Upper lobe of left lung (tissue), 6 donors: Measurements from ENCODE around the gene CHCHD3. TPM values are rescaled to one million over a fixed set of nuclear protein-coding genes. Genes with fewer than 3 reads are reported as not detected.

ENCODE experiments used
- ATAC-seq, 2 donors: fragments of 200-7000 bp; cut with Tn5 transposase; one replicate each; pipeline ENCODE4 v1.9.1; 2022; ENCODE audit warnings: mild to moderate bottlenecking in 2 of 2, moderate library complexity in 2 of 2; ENCODE audit not compliant: low FRiP score in 2 of 2
- DNase-seq, 2 donors: peaks; one replicate each; pipeline ENCODE4 v3.0.0-alpha.2; 2019 to 2020
- H3K27ac ChIP-seq, 4 donors: fragments of 200-600 bp; sonication (generic); one replicate each; pipeline ENCODE4 v1.5.1; 2016 to 2019
- H3K27me3 ChIP-seq, 4 donors: fragments of 200-600 bp; sonication (generic); one replicate each; pipeline ENCODE4 v1.5.1; 2017 to 2019
- H3K36me3 ChIP-seq, 4 donors: fragments of 200-600 bp; sonication (generic); one replicate each; pipeline ENCODE4 v1.5.1; 2016 to 2019
- H3K4me1 ChIP-seq, 4 donors: fragments of 200-600 bp; sonication (generic); one replicate each; pipeline ENCODE4 v1.5.1; 2018 to 2019
- H3K4me3 ChIP-seq, 4 donors: fragments of 200-600 bp; sonication (generic); one replicate each; pipeline ENCODE4 v1.5.1; 2017 to 2019; ENCODE audit warnings: mild to moderate bottlenecking in 2 of 4, moderate library complexity in 1 of 4
- H3K9me3 ChIP-seq, 4 donors: fragments of 200-600 bp; sonication (generic); one replicate each; pipeline ENCODE4 v1.5.1; 2018 to 2019
- CTCF ChIP-seq, 6 experiments: fragments of 450-650 bp in 4 of 6; fragments of 200-600 bp in 2 of 6; sonication (generic) in 2 of 6; IDR thresholded peaks; one replicate each; pipeline ENCODE4 v1.5.1; 2016 to 2019; ENCODE audit warnings: antibody characterized with exemption in 6 of 6
- EP300 ChIP-seq, 4 donors: sonication (generic); formaldehyde crosslinking; IDR thresholded peaks; one replicate each; pipeline ENCODE4 v1.5.1; 2017; ENCODE audit warnings: antibody characterized with exemption in 4 of 4, control low read depth in 2 of 4
- POLR2A ChIP-seq, 4 donors: fragments of 450-650 bp; IDR thresholded peaks; one replicate each; pipeline ENCODE4 v1.5.1; 2016 to 2017; ENCODE audit warnings: antibody characterized with exemption in 4 of 4, mild to moderate bottlenecking in 2 of 4
- POLR2AphosphoS5 ChIP-seq, 2 donors: sonication (generic); formaldehyde crosslinking; IDR thresholded peaks; one replicate each; pipeline ENCODE4 v1.5.1; 2017; ENCODE audit warnings: antibody characterized with exemption in 2 of 2
- WGBS, 2 donors: methylation state at CpG; one replicate each; pipeline ENCODE4 v1.1.5; 2017 to 2018; 5-methylcytosine and 5-hydroxymethylcytosine counted together
- total RNA-seq, 6 donors: library from RNA; depleted of rRNA in 4 of 6; stranded (reverse); fragments of >200 nt in 4 of 6; gene quantifications; one replicate each; pipeline versions ENCODE4 v1.1.0 to v1.2.1, GENCODE V29; 2016 to 2021
- donor health status: DM: no; HTN: no; CAD: no; lungs with moderate emphysema.
- donor health status: DM: no; HTN: yes; CAD: no; lungs with severe emphysema.

The CHCHD3 gene
- total RNA-seq, 6 donors from 2014 or later, result 42.6 to 54.5 (median 48.6) TPM

- Histone ChIP-seq H3K4me3 (peak overlapping the region in 3 of 4 donors; percentile 76 to 98 (median 87)), H3K27me3 (no peaks in the 10 kb centered on the region), H3K4me1 (peaks cover 6 to 20% (median 11%) of the 10 kb centered on the region in 4 donors), H3K9me3 (no peaks in the 10 kb centered on the region), H3K36me3 (no peaks in the 10 kb centered on the region), H3K27ac (peak overlapping the region in 1 of 4 donors; percentile 89)
- ATAC-seq (no peak), DNase-seq (no peak)
- 82 to 83% methylated on average over 3 of the region's 3 CpGs for WGBS, 2 donors
- TF ChIP-seq POLR2A (IDR thresholded peaks at IDR 0.05), result no peak
- TF ChIP-seq CTCF (IDR thresholded peaks at IDR 0.05), result no peak
Measured at GRCh38 chr7:133082390-133082766, 488 bp upstream of the CHCHD3 start.

GRCh38 chr7:133081119-133081598 lies 731 bp downstream of the CHCHD3 start:
- H3K4me1 ChIP-seq, result peaks cover 6 to 28% (median 11%) of the 10 kb centered on the region in 4 donors
- H3K9me3 ChIP-seq, result no peaks in the 10 kb centered on the region
- DNase-seq (no peak), ATAC-seq (peak in 1 of 2 donors; percentile 1)
- 6 to 11% methylated on average over 8 of the region's 8 CpGs for WGBS, 2 donors
- no peaks in the 10 kb centered on the region for H3K27me3 ChIP-seq
- no peaks in the 10 kb centered on the region for H3K36me3 ChIP-seq
- H3K27ac ChIP-seq, result peak overlapping the region; percentile 77 to 89 (median 82)
- no peak for TF ChIP-seq EP300 (IDR thresholded peaks at IDR 0.05)
- TF ChIP-seq CTCF (IDR thresholded peaks at IDR 0.05), result no peak
- no peak for TF ChIP-seq POLR2AphosphoS5 (IDR thresholded peaks at IDR 0.05)
- TF ChIP-seq POLR2A (IDR thresholded peaks at IDR 0.05), result no peak
- peak overlapping the region; percentile 65 to 98 (median 82) for H3K4me3 ChIP-seq

GRCh38 chr7:133079296-133079695 lies 2.6 kb downstream of the CHCHD3 start:
- ATAC-seq, result no peak
- no peaks in the 10 kb centered on the region for H3K36me3 ChIP-seq
- no peaks in the 10 kb centered on the region for H3K27me3 ChIP-seq
- no peaks in the 10 kb centered on the region for H3K9me3 ChIP-seq
- peaks cover 6 to 30% (median 11%) of the 10 kb centered on the region in 4 donors for H3K4me1 ChIP-seq
- no peak overlapping the region for H3K27ac ChIP-seq
- H3K4me3 ChIP-seq, result no peak overlapping the region
- no peak for DNase-seq
- 77 to 87% methylated on average over 5 of the region's 5 CpGs for WGBS, 2 donors
- TF ChIP-seq POLR2A (IDR thresholded peaks at IDR 0.05), result no peak
- TF ChIP-seq CTCF (IDR thresholded peaks at IDR 0.05), result no peak
- no peak for TF ChIP-seq EP300 (IDR thresholded peaks at IDR 0.05)
- no peak for TF ChIP-seq POLR2AphosphoS5 (IDR thresholded peaks at IDR 0.05)

GRCh38 chr7:133077394-133077793 lies 4.5 kb downstream of the CHCHD3 start:
- Histone ChIP-seq H3K36me3 (no peaks in the 10 kb centered on the region), H3K27me3 (no peaks in the 10 kb centered on the region), H3K4me1 (peaks cover 6 to 34% (median 11%) of the 10 kb centered on the region in 4 donors), H3K27ac (no peak overlapping the region), H3K9me3 (no peaks in the 10 kb centered on the region), H3K4me3 (no peak overlapping the region)
- no peak for TF ChIP-seq EP300 (IDR thresholded peaks at IDR 0.05)
- TF ChIP-seq CTCF (IDR thresholded peaks at IDR 0.05), result no peak
- no peak for TF ChIP-seq POLR2AphosphoS5 (IDR thresholded peaks at IDR 0.05)
- no peak for TF ChIP-seq POLR2A (IDR thresholded peaks at IDR 0.05)
- WGBS, 2 donors, result 63 to 65% methylated on average over 4 of the region's 4 CpGs
- no peak for DNase-seq
- ATAC-seq, result no peak

- 69 to 79% methylated on average over 2 of the region's 2 CpGs for WGBS, 2 donors
- no peaks in the 10 kb centered on the region for H3K36me3 ChIP-seq
- H3K9me3 ChIP-seq, result no peaks in the 10 kb centered on the region
- H3K27ac ChIP-seq, result no peak overlapping the region
- no peaks in the 10 kb centered on the region for H3K27me3 ChIP-seq
- no peak overlapping the region for H3K4me3 ChIP-seq
- DNase-seq, result no peak
- TF ChIP-seq CTCF (IDR thresholded peaks at IDR 0.05) (no peak), POLR2AphosphoS5 (IDR thresholded peaks at IDR 0.05) (no peak), EP300 (IDR thresholded peaks at IDR 0.05) (no peak), POLR2A (IDR thresholded peaks at IDR 0.05) (no peak)
- no peak for ATAC-seq
- H3K4me1 ChIP-seq, result peaks cover 4 to 30% (median 11%) of the 10 kb centered on the region in 4 donors
Measured at GRCh38 chr7:133076142-133076541, 5.7 kb downstream of the CHCHD3 start.
